AG04450 (cell line): ENCODE results near the gene ZNF512. TPM values are rescaled to one million over a fixed set of nuclear protein-coding genes. Genes with fewer than 3 reads are reported as not detected.

ENCODE experiments used
- CTCF ChIA-PET: fragments of 300-600, 350-600 bp; formaldehyde crosslinking; extraction: SDS; loops from one replicate; lab custom pipeline; 2022; ENCODE audit warnings: antibody characterized with exemption, inconsistent platforms; lab: Charles Lee
- POLR2A ChIA-PET: fragments of 350-600 bp; formaldehyde crosslinking; extraction: SDS; loops from one replicate; lab custom pipeline; 2021; ENCODE audit warnings: antibody characterized with exemption, inconsistent platforms; lab: Yijun Ruan, JAX
- DNase-seq: peaks from one replicate; pipeline ENCODE4 v3.0.0-alpha.2; 2011; ENCODE audit warnings: low read depth, low spot score
- H3K27ac ChIP-seq: one replicate; pipeline ENCODE4 v1.5.1; 2012; ENCODE audit warnings: low read depth, low read length, control low read depth
- H3K27me3 ChIP-seq: one replicate; pipeline ENCODE4 v1.6.0; 2012; ENCODE audit warnings: low read length; ENCODE audit not compliant: control insufficient read depth, insufficient read depth
- H3K4me3 ChIP-seq: 2 replicates; pipeline ENCODE4 v1.5.1; 2011; ENCODE audit warnings: mild to moderate bottlenecking, low read depth, low read length, control low read depth
- H3K9me3 ChIP-seq: 2 replicates; pipeline ENCODE4 v1.5.1; 2012; ENCODE audit warnings: low read length; ENCODE audit not compliant: control insufficient read depth, insufficient read depth
- polyA plus RNA-seq: library from polyadenylated mRNA; depleted of rRNA; stranded (reverse); fragments of >200 nt; gene quantifications from 2 replicates; pipeline ENCODE4 v1.2.3, GENCODE V29; 2011
- TF ChIP-seq, protein P1 (sequence below): IDR thresholded peaks from 2 replicates; pipeline ENCODE4 v1.5.1; 2011; ENCODE audit warnings: low read depth, low read length, control low read depth, inconsistent platforms

ZNF512 gene
- polyA plus RNA-seq, 1 experiment = 63.7 TPM

DNA sequence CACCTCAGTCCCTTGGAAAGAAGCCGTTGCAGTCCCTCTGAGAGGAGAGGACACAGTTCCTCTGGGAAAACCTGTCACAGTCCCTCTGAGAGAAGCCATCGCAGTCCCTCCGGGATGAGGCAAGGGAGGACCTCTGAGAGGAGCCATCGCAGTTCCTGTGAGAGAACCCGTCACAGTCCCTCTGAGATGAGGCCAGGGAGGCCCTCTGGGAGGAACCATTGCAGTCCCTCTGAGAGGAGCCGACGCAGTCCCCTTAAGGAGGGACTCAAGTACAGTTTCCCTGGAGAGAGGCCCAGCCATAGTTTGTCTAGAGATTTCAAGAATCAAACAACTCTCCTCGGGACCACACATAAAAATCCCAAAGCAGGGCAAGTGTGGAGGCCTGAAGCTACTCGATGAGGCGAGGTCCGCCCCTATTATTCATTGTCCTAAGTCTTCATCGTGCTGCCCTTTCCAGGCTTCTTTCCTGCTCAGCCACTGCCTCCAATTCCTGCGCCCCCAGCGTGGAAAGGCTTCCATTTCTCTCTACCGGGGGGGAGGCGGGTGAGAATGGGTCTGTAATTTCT is 630 bp upstream of the ZNF512 start:
- CTCF ChIA-PET = no interaction called here

DNA sequence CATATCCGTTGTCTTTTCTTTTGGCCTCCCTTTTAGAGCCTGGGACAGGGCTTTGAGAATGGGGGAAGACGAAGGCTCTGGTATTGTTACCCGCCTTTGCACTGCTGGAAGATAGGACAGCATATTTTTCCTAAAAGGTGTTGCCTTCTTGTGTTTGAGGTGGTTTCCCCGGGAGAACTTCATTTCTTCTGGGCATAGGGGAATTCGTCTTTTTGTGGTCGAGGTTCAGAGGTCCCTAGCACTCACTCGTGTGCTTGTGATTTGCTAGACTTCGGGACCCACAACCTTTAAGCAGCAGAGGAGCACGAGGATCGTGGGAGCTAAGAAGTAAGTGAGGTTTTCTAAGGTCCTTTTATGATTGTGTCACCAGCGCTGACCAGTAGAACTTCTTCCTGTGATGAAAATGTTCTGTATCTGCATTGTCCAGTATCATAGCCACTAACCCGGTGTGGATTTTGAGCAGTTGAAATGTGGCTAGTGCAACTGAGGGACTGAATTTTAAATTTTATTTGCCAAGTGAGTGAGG is 611 bp downstream of the ZNF512 start:
- POLR2A ChIA-PET = interaction anchor here (1.1 to 1.8 kb wide), 3 partner anchors 10 to 174 kb away, joined by 4 to 8 read pairs (median 7); partner anchors contain the start of gene PPM1G
- H3K9me3 ChIP-seq = no peaks in the 10 kb centered on the region; the same call in 1 of the 2 replicates
- no peak for DNase-seq

More for the DNA sequence above, 630 bp upstream of the ZNF512 start:
- H3K27me3 ChIP-seq = no peaks in the 10 kb centered on the region
- peak overlapping the region; percentile 60 for H3K27ac ChIP-seq
- TF ChIP-seq, protein P1, sequence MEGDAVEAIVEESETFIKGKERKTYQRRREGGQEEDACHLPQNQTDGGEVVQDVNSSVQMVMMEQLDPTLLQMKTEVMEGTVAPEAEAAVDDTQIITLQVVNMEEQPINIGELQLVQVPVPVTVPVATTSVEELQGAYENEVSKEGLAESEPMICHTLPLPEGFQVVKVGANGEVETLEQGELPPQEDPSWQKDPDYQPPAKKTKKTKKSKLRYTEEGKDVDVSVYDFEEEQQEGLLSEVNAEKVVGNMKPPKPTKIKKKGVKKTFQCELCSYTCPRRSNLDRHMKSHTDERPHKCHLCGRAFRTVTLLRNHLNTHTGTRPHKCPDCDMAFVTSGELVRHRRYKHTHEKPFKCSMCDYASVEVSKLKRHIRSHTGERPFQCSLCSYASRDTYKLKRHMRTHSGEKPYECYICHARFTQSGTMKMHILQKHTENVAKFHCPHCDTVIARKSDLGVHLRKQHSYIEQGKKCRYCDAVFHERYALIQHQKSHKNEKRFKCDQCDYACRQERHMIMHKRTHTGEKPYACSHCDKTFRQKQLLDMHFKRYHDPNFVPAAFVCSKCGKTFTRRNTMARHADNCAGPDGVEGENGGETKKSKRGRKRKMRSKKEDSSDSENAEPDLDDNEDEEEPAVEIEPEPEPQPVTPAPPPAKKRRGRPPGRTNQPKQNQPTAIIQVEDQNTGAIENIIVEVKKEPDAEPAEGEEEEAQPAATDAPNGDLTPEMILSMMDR = no peak
- H3K9me3 ChIP-seq = no peaks in the 10 kb centered on the region; the same call in none of the 2 replicates
- POLR2A ChIA-PET = interaction anchor here (0.6 to 1.8 kb wide), 7 partner anchors 8 to 173 kb away, joined by 4 to 8 read pairs (median 4); partner anchors contain the start of genes CCDC121, GPN1, NRBP1 and PPM1G
- H3K4me3 ChIP-seq = peak overlapping the region; percentile 85
- DNase-seq = no peak

DNA sequence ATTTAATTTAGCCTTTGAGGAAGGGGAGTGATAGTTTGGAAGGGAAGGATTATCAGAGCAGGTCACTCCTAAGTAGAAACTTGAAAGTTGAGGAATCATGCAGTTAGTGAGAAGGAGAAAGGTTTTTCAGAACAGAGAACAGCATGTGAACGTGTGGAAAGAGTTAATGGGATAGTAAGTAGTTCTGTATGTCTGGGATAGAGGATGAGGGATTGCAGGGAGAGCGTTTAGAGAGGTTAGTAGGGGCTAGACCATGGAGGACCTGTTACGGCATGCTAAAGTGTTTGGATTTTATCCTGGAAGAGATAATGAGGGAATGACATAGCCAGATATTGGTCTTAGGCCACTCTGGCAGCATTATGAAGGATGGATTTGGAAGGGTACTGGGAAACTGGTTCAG is 1.8 kb downstream of the ZNF512 start:
- Histone ChIP-seq H3K9me3 (no peaks in the 10 kb centered on the region; the same call in 1 of the 2 replicates), H3K27ac (no peak overlapping the region), H3K27me3 (no peaks in the 10 kb centered on the region), H3K4me3 (peak overlapping the region; percentile 85)
- DNase-seq = no peak
- TF ChIP-seq, protein P1 = no peak
- ChIA-PET POLR2A (no interaction called here), CTCF (no interaction called here)

More for the DNA sequence above, 611 bp downstream of the ZNF512 start:
- CTCF ChIA-PET = interaction anchor here (0.7 kb wide), 1 partner anchor 100 kb away, joined by 3 read pairs; no protein-coding TSS in a partner anchor
- TF ChIP-seq, protein P1 = no peak
- Histone ChIP-seq H3K4me3 (peak overlapping the region; percentile 85), H3K27ac (peak overlapping the region; percentile 33), H3K27me3 (no peaks in the 10 kb centered on the region)

DNA sequence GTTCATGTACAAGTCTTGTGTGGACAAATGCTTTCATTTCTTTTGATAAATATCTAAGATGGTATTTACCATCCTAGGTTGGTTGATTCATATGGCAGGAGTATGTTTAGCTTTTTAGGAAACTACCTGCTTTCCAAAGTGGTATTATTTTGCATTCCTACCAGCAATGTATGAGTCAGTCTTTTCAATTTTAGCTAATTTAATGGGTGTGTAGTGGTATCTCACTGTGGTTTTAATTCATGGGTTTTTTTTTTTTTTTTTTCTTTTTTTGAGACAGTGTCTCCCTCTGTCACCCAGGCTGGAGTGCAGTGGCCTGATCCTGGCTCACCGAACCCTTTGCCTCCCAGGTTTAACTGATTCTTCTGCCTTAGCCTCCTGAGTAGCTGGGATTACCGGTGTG is 4.2 kb downstream of the ZNF512 start:
- POLR2A ChIA-PET = no interaction called here
- TF ChIP-seq, protein P1 = no peak
- CTCF ChIA-PET = interaction anchor here (0.7 kb wide), 2 partner anchors 10 to 42 kb away, joined by 3 read pairs; partner anchors contain the start of genes CCDC121 and GPN1
- Histone ChIP-seq H3K27ac (no peak overlapping the region), H3K4me3 (no peak overlapping the region), H3K9me3 (peaks cover 2% of the 10 kb centered on the region), H3K27me3 (no peaks in the 10 kb centered on the region)
- DNase-seq = no peak

DNA sequence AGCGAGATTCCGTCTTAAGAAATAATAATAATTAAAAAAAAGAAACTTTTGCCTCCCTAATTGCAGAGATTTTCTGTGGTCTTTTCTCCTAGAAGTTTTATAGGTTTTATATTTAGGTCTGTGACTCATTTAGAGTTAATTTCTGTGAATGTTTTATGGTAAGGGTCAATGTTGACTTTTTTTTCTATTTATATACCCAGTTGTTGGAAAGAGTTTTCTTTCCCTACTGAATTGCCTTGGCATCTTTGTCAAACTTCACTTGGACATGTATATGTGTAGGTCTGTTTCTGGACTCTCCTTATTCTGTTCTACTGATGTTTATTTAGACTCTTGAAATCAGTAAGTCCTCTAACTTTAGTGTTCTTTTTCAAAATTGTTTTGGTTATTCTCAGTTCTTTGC is 5.5 kb downstream of the ZNF512 start:
- POLR2A ChIA-PET = no interaction called here
- TF ChIP-seq, protein P1 = no peak
- peaks cover 7% of the 10 kb centered on the region; the same call in 1 of the 2 replicates for H3K9me3 ChIP-seq
- no peaks in the 10 kb centered on the region for H3K27me3 ChIP-seq
- CTCF ChIA-PET = no interaction called here
- no peak overlapping the region for H3K27ac ChIP-seq
- no peak for DNase-seq
- no peak overlapping the region for H3K4me3 ChIP-seq
